Omental fat pad (tissue), 4 donors: Measurements from ENCODE around the gene RAB4B. TPM values are rescaled to one million over a fixed set of nuclear protein-coding genes. Genes with fewer than 3 reads are reported as not detected.
"Not testable (repeated sequence)": the region's sequence is repeated elsewhere in the genome, so short reads cannot be mapped to it uniquely, and the experiment has no call there.

Experiments used
- ATAC-seq: fragments of 150-250 bp; one replicate; pipeline ENCODE4 v1.9.1; 2016; ENCODE audit warnings: mild to moderate bottlenecking, moderate library complexity; ENCODE audit not compliant: low FRiP score
- DNase-seq: peaks from one replicate; pipeline ENCODE4 v3.0.0-alpha.2; 2019; ENCODE audit warnings: low spot score
- total RNA-seq, 4 donors: library from RNA; depleted of rRNA; stranded (reverse); fragments of >200 nt; gene quantifications; one replicate each; pipeline ENCODE4 v1.1.0, GENCODE V29; 2016
- TF ChIP-seq, protein P1 (sequence below), 3 donors: fragments of 450-650 bp; IDR thresholded peaks; one replicate each; pipeline ENCODE4 v1.5.1; 2016 to 2017; ENCODE audit warnings: antibody characterized with exemption in 3 of 3, mild to moderate bottlenecking in 3 of 3, moderate library complexity in 2 of 3

The RAB4B gene
- total RNA-seq, 4 donors from 2014 or later: 20.0 to 37.0 (median 21.7) TPM

DNA sequence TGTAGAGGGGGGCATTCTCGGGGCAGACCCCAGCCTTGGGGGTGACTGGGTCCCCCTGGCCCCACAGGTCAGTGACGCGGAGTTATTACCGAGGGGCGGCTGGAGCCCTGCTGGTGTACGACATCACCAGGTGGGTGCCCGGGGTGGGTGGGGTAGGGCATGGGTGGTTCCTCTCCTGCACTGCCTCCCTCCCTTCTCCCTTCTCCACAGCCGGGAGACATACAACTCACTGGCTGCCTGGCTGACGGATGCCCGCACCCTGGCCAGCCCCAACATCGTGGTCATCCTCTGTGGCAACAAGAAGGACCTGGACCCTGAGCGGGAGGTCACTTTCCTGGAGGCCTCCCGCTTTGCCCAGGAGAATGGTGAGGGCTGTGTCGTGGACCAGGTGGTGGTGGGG lies 5.7 kb downstream of the RAB4B start:
- DNase-seq (no peak), ATAC-seq (no peak)
- TF ChIP-seq, protein P1, sequence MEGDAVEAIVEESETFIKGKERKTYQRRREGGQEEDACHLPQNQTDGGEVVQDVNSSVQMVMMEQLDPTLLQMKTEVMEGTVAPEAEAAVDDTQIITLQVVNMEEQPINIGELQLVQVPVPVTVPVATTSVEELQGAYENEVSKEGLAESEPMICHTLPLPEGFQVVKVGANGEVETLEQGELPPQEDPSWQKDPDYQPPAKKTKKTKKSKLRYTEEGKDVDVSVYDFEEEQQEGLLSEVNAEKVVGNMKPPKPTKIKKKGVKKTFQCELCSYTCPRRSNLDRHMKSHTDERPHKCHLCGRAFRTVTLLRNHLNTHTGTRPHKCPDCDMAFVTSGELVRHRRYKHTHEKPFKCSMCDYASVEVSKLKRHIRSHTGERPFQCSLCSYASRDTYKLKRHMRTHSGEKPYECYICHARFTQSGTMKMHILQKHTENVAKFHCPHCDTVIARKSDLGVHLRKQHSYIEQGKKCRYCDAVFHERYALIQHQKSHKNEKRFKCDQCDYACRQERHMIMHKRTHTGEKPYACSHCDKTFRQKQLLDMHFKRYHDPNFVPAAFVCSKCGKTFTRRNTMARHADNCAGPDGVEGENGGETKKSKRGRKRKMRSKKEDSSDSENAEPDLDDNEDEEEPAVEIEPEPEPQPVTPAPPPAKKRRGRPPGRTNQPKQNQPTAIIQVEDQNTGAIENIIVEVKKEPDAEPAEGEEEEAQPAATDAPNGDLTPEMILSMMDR (IDR thresholded peaks at IDR 0.05): no peak

DNA sequence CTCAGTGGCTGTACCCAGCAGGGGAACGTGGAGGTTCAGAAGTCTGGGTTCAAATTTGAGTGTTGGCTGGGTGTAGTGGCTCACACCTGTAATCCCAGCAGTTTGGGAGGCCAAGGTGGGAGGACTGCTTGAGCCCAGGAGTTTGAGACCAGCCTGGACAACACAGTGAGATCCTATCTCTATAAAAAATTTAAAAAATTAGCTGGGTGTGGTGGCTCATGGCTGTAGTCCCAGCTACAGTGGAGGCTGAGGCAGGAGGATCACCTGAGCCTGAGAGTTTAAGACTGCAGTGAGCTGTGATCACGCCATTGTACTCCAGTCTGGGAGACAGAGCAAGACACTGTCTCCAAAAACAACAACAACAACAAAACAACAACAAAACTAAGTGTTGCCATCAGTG lies 6.1 kb downstream of the RAB4B start:
- not testable (repeated sequence) for ATAC-seq, DNase-seq

DNA sequence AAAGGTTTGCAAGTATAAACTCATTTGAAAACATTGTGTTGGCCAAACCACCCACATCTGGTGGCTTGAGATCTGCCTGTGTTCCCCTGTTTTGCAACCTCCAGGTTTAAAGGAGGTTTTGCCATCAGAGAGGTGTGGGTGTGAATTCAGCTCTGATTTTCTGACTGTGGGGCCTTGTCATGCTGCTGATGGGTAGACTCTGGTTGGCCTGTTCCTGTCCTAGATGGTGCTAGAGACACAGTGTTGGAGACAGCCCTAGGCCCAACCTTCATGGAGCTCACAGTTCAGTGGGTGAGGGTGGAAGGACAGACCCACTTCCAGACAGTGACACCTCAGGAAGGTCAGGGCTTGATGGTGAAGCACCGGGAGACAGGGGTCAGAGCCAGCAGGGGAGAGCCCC lies 7.5 kb downstream of the RAB4B start:
- TF ChIP-seq, protein P1 (IDR thresholded peaks at IDR 0.05): no peak
- DNase-seq (no peak), ATAC-seq (no peak)

DNA sequence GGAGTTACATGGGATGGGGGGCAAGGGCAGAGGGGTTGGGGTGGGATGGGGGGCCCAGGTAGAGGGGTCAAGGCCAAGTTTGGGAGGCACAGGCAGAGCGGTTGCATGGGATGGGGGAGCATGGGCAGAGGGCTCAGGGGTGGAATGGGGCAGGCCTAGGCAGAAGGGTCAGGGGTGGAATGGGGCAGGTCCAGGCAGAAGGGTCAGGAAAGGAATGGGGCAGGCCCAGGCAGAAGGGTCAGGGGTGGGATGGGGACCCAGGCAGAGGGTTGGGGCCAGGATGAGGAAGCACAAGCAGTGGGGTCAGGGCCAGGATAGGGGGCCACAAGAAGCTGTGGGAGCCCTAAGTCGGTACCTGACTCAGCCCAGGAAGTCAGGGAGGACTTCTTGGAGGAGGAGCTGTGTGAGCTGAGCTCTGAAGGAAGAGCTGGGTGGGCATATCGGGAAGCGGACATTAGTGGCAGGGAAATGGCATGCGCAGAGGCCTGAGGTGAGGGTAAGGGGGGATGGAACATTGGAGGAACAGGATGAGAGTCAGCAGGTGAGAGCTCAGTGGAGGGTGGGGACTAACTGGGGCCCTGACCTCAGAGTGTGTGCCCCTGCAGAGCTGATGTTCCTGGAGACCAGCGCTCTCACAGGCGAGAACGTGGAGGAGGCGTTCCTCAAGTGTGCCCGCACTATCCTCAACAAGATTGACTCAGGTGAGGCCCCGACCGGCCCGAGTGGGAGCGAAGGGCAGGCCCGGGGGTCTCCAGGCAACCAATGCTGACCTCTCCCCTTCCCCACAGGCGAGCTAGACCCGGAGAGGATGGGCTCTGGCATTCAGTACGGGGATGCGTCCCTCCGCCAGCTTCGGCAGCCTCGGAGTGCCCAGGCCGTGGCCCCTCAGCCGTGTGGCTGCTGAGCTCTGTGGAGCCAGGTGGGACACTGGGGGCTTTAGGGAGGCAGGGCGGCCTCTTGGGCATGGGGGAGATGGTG lies 8.3 kb downstream of the RAB4B start:
- DNase-seq (no peak), ATAC-seq (no peak)
- TF ChIP-seq, protein P1 (IDR thresholded peaks at IDR 0.05): no peak

DNA sequence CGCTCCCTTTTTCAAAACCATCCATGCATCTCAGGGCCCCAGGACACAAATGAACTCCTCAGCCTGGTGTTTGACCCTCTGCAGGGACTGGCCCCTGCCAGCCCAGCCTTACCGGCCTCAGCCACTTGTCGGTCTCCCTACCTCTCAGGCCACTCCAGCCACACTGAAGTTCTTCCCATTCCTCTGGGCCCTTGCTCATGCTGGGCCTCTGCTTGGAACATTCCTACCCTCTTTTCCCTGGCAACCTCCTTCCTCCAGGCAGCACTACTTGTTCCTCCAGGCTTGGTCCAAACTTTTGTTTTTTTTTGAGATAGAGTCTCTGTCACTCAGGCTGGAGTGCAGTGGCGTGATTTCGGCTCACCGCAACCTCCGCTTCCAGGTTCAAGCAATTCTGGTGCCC lies 13.3 kb downstream of the RAB4B start:
- DNase-seq (no peak), ATAC-seq (no peak)
- TF ChIP-seq, protein P1 (IDR thresholded peaks at IDR 0.05): no peak

DNA sequence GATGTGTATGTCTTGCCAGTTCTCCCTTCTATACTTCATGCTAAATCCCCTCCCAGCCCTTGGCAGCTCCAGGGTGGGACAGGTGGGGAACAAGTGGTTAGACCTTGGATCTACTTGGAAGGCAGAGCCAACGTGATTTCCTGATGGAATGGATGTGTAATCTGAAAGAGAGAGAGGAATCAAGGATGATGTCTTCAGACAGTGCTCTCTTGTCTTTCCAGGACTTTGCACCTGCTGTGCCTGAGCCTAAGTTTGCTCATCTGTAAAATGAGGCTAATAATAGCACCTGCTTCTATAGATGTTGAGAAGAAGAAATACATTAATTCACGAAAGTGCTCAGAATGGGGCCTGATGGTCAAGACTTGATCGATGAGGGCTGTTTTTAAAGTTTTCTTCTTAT lies 13.9 kb downstream of the RAB4B start:
- ATAC-seq: no peak
- TF ChIP-seq, protein P1 (IDR thresholded peaks at IDR 0.05): no peak

DNA sequence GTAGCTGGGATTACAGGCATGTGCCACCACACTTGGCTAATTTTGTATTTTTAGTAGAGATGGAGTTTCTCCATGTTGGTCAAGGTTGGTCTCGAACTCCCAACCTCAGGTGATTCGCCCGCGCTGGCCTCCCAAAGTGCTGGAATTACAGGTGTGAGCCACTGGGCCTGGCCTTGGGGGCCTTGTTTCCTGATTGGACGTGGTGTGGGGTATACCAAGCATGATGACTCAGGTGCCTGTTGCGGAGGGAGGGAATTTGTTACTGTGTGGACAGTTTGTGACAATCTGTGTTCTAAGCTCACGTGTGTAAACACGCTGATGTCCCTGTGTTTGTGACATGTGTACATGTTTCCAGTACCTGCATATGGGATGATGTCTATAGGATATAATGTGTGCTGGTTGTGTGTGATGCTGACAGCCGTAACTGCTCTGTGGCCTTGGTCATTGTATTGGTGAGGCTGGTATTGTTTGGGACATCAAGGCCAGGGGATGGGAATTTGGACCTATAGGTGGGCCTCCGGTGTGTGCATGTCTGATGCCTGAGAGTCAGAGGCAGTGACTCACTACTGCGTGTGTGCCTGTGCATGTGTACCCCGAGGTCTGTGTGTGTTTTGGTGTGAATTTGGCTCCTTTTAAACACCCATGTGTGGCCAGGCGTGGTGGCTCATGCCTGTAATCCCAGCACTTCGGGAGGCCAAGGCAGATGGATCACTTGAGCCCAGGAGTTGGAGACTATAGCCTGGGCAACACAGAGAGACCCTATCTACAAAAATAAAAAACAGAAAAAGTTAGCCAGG lies 19.3 kb downstream of the RAB4B start:
- DNase-seq (no peak), ATAC-seq (no peak)
- TF ChIP-seq, protein P1 (IDR thresholded peaks at IDR 0.05): no peak

More for the DNA sequence above, 13.9 kb downstream of the RAB4B start:
- no peak for DNase-seq
